Endothelial cell of umbilical vein (primary cell): Measurements from ENCODE around the gene TDRD9. TPM values are rescaled to one million over a fixed set of nuclear protein-coding genes. Genes with fewer than 3 reads are reported as not detected.

Experiments
- BruUV-seq: library from RNA; stranded (reverse); fragments of 400-500 nt; replicated peaks from 2 replicates; lab custom pipeline; 2021; lab: Mats Ljungman, UMichigan
- CTCF ChIA-PET: fragments of 300-600, 350-600 bp; sonication (Branson Sonifier 250); formaldehyde crosslinking; loops from one replicate; lab custom pipeline; 2021; ENCODE audit warnings: antibody characterized with exemption, inconsistent platforms; lab: Charles Lee
- POLR2A ChIA-PET: fragments of 300-600, 350-600 bp; sonication (Branson Sonifier 250); formaldehyde crosslinking; loops from one replicate; lab custom pipeline; 2021; ENCODE audit warnings: antibody characterized with exemption, inconsistent platforms; lab: Charles Lee
- DNase-seq: peaks from one replicate; pipeline ENCODE4 v3.0.0-alpha.2; 2011; ENCODE audit warnings: low read depth, low spot score
- FAIRE-seq: peaks from 2 replicates; lab custom pipeline; 2011; peaks lifted over from hg19 to GRCh38; lab: Jason Lieb, UNC
- H2AFZ ChIP-seq: 2 replicates; pipeline ENCODE4 v1.6.0; 2012; ENCODE audit warnings: low read depth, low read length, control low read depth, inconsistent platforms
- H3K27ac ChIP-seq: 2 replicates; pipeline ENCODE4 v1.5.1; 2011; ENCODE audit warnings: low read depth, mild to moderate bottlenecking, control low read depth, low read length, moderate library complexity; ENCODE audit not compliant: insufficient read depth
- H3K27me3 ChIP-seq, 2 experiments: 2 replicates each; pipeline versions ENCODE4 v1.6.0 to v1.6.1; 2011; ENCODE audit warnings: low read length in 2 of 2, mixed read lengths in 1 of 2; ENCODE audit not compliant: control insufficient read depth in 2 of 2, insufficient read depth in 2 of 2
- H3K36me3 ChIP-seq, 2 experiments: 2 replicates in 1 of 2; 3 replicates in 1 of 2; pipeline ENCODE4 v1.5.1; 2011; ENCODE audit warnings: low read length in 2 of 2, mild to moderate bottlenecking in 1 of 2, moderate library complexity in 1 of 2; ENCODE audit not compliant: control insufficient read depth in 2 of 2, insufficient read depth in 2 of 2; ENCODE audit errors: extremely low read depth in 1 of 2
- H3K4me1 ChIP-seq: 3 replicates; pipeline ENCODE4 v1.5.1; 2011; ENCODE audit warnings: mild to moderate bottlenecking, low read length; ENCODE audit not compliant: control insufficient read depth, insufficient read depth; ENCODE audit errors: extremely low read depth
- H3K4me2 ChIP-seq: 2 replicates; pipeline ENCODE4 v1.6.1; 2011; ENCODE audit warnings: low read length, control low read depth, mixed read lengths; ENCODE audit not compliant: insufficient read depth
- H3K4me3 ChIP-seq, 3 experiments: fragments of 200-600 bp in 1 of 3; sonication (generic), shearing (Covaris generic) in 1 of 3; replicated peaks in 1 of 3; 2 replicates each; pipeline ENCODE4 v1.5.1; 2011 to 2016; ENCODE audit warnings: control low read depth in 3 of 3, low read length in 3 of 3, mild to moderate bottlenecking in 2 of 3, inconsistent platforms in 1 of 3, low read depth in 1 of 3, moderate library complexity in 1 of 3; ENCODE audit not compliant: insufficient read depth in 1 of 3
- H3K79me2 ChIP-seq: 2 replicates; pipeline ENCODE4 v1.6.0; 2012; ENCODE audit warnings: low read length, inconsistent platforms; ENCODE audit not compliant: control insufficient read depth, insufficient read depth
- H3K9ac ChIP-seq: replicated peaks from 2 replicates; pipeline ENCODE3; 2011; ENCODE audit warnings: low read length, control low read depth; ENCODE audit not compliant: insufficient read depth; ENCODE audit errors: extremely low read depth
- H3K9me1 ChIP-seq: replicated peaks from 3 replicates; pipeline ENCODE4 v1.6.0; 2011; ENCODE audit warnings: mild to moderate bottlenecking, low read length; ENCODE audit not compliant: control insufficient read depth, insufficient read depth; ENCODE audit errors: extremely low read depth
- H3K9me3 ChIP-seq: replicated peaks from 2 replicates; pipeline ENCODE4 v1.5.1; 2012; ENCODE audit warnings: low read length, inconsistent platforms; ENCODE audit not compliant: control insufficient read depth, insufficient read depth
- H4K20me1 ChIP-seq: replicated peaks from 2 replicates; pipeline ENCODE3; 2011; ENCODE audit warnings: mild to moderate bottlenecking, low read length; ENCODE audit not compliant: control insufficient read depth, insufficient read depth; ENCODE audit errors: extremely low read depth
- GATA2 ChIP-seq: IDR thresholded peaks from 2 replicates; pipeline ENCODE4 v1.7.0; 2011; ENCODE audit warnings: low read depth, mild to moderate bottlenecking, moderate library complexity, mixed read lengths, low read length; ENCODE audit not compliant: insufficient read length, insufficient read depth
- JUN ChIP-seq: IDR thresholded peaks from 2 replicates; pipeline ENCODE4 v1.6.1; 2011; ENCODE audit warnings: borderline replicate concordance, low read depth; ENCODE audit not compliant: insufficient read length, insufficient read depth
- POLR2A ChIP-seq: IDR thresholded peaks from 2 replicates; pipeline ENCODE4 v1.6.1; 2012; ENCODE audit warnings: low read depth, mild to moderate bottlenecking, control low read depth, low read length
- dilution Hi-C: fragments of 300-500 bp; cut with MboI; formaldehyde crosslinking; loops from one replicate; pipeline ENCODE4 v1.15.0; 2019; ENCODE audit warnings: low sequenced_read_pairs; ENCODE audit not compliant: extremely low pct_ligation_motif_present
- intact Hi-C: fragments of 100-400 bp; cut with micrococcal nuclease; formaldehyde crosslinking; loops from one replicate; pipeline ENCODE4 v1.10.0; 2022
- polyA plus RNA-seq, 4 experiments: library from polyadenylated mRNA; depleted of rRNA in 3 of 4; stranded (reverse) in 3 of 4; unstranded in 1 of 4; fragments of >200 nt; gene quantifications; 2 replicates each; pipeline versions ENCODE4 v1.2.1 to v1.2.3, GENCODE V29; 2011 to 2012; ENCODE audit warnings: missing spikeins in 1 of 4
- total RNA-seq: library from RNA; stranded (reverse); gene quantifications from 2 replicates; pipeline ENCODE4 v1.2.3, GENCODE V29; 2021
- TF ChIP-seq, protein P1 (sequence below), 2 donors: IDR thresholded peaks; 1 replicate in 1 of 2; 2 replicates in 1 of 2; pipeline ENCODE4 v1.5.1; 2011; ENCODE audit warnings: low read length in 2 of 2, mild to moderate bottlenecking in 2 of 2, moderate library complexity in 2 of 2, control low read depth in 1 of 2, inconsistent platforms in 1 of 2, low read depth in 1 of 2; ENCODE audit not compliant: insufficient read depth in 1 of 2; ENCODE audit errors: extremely low read depth in 1 of 2
- TF ChIP-seq, protein P2 (sequence below): IDR thresholded peaks from 2 replicates; pipeline ENCODE4 v1.6.1; 2011; ENCODE audit not compliant: insufficient read depth, insufficient read length

TDRD9 gene
- total and polyA plus RNA-seq, 2 donors (not counting 3 experiments of a cell fraction or from before 2014, with no cell fraction given), result 0.52 to 1.4 TPM

DNA sequence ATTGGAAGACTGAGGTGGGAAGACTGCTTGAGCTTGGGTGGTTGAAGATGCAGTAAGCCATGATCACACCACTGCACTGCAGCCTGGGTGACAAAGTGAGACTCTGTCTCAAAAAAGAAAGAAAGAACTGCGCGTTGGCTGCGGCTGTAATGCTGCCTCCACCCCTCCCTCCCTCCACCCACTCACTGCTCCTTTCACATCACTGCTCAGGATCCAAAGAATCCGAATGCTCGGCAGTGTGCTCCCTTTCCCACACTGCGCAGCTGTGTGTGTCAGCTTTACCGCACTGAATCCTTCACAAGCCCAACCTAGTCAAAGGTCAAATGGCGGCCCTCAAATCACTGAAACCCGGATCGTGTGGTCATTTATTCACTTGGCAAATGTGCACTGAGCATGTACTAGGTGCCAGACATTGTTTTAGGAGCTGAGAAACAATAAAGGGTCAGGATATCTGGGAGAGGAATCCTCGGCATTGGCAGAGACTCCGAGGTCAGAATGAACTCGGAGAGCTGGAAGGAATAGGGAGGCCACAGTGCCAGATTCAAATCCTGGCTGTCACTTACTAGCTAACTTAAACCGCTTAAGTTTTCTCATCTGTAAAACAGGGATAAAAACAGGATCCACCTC lies 11.5 kb upstream of the TDRD9 start:
- Histone ChIP-seq H3K4me3 (no peak overlapping the region), H4K20me1 (no peaks in the 10 kb centered on the region), H3K9ac (no peak overlapping the region), H3K9me1 (no peaks in the 10 kb centered on the region), H3K36me3 (peaks cover 11 to 15% of the 10 kb centered on the region in 2 experiments), H3K79me2 (peaks cover 43% of the 10 kb centered on the region), H3K9me3 (no peaks in the 10 kb centered on the region), H3K27me3 (no peaks in the 10 kb centered on the region), H3K4me2 (no peak overlapping the region), H3K4me1 (peaks cover 2% of the 10 kb centered on the region), H2AFZ (no peak overlapping the region), H3K27ac (no peak overlapping the region)
- BruUV-seq, result no TSS peak
- no peak for TF ChIP-seq POLR2A
- TF ChIP-seq, protein P1, sequence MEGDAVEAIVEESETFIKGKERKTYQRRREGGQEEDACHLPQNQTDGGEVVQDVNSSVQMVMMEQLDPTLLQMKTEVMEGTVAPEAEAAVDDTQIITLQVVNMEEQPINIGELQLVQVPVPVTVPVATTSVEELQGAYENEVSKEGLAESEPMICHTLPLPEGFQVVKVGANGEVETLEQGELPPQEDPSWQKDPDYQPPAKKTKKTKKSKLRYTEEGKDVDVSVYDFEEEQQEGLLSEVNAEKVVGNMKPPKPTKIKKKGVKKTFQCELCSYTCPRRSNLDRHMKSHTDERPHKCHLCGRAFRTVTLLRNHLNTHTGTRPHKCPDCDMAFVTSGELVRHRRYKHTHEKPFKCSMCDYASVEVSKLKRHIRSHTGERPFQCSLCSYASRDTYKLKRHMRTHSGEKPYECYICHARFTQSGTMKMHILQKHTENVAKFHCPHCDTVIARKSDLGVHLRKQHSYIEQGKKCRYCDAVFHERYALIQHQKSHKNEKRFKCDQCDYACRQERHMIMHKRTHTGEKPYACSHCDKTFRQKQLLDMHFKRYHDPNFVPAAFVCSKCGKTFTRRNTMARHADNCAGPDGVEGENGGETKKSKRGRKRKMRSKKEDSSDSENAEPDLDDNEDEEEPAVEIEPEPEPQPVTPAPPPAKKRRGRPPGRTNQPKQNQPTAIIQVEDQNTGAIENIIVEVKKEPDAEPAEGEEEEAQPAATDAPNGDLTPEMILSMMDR (IDR thresholded peaks at IDR 0.05; ENCODE audit: extremely low read depth in 1 of 2, insufficient read depth in 1 of 2, low read depth in 1 of 2, low read length in 2 of 2), result no peak
- no peak for TF ChIP-seq GATA2
- TF ChIP-seq JUN, result no peak
- TF ChIP-seq, protein P2, sequence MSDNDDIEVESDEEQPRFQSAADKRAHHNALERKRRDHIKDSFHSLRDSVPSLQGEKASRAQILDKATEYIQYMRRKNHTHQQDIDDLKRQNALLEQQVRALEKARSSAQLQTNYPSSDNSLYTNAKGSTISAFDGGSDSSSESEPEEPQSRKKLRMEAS, result no peak
- ChIA-PET CTCF (interaction anchor here (0.7 to 1.9 kb wide), 3 partner anchors 14 to 108 kb away, joined by 3 to 13 read pairs (median 3); no protein-coding TSS in a partner anchor), POLR2A (no interaction called here)
- dilution Hi-C loops, result no loop called here
- intact Hi-C loops, result no loop called here
- FAIRE-seq, result no peak
- no peak for DNase-seq
